NCI-H187 treated with DMSO at 0.1 percent for 48 hours (cell line): ENCODE results near the gene TLN1.

Experiments
- DNase-seq: peaks from one replicate; lab custom pipeline; 2025; lab: John Stamatoyannopoulos, UW

Gene TLN1, protein sequence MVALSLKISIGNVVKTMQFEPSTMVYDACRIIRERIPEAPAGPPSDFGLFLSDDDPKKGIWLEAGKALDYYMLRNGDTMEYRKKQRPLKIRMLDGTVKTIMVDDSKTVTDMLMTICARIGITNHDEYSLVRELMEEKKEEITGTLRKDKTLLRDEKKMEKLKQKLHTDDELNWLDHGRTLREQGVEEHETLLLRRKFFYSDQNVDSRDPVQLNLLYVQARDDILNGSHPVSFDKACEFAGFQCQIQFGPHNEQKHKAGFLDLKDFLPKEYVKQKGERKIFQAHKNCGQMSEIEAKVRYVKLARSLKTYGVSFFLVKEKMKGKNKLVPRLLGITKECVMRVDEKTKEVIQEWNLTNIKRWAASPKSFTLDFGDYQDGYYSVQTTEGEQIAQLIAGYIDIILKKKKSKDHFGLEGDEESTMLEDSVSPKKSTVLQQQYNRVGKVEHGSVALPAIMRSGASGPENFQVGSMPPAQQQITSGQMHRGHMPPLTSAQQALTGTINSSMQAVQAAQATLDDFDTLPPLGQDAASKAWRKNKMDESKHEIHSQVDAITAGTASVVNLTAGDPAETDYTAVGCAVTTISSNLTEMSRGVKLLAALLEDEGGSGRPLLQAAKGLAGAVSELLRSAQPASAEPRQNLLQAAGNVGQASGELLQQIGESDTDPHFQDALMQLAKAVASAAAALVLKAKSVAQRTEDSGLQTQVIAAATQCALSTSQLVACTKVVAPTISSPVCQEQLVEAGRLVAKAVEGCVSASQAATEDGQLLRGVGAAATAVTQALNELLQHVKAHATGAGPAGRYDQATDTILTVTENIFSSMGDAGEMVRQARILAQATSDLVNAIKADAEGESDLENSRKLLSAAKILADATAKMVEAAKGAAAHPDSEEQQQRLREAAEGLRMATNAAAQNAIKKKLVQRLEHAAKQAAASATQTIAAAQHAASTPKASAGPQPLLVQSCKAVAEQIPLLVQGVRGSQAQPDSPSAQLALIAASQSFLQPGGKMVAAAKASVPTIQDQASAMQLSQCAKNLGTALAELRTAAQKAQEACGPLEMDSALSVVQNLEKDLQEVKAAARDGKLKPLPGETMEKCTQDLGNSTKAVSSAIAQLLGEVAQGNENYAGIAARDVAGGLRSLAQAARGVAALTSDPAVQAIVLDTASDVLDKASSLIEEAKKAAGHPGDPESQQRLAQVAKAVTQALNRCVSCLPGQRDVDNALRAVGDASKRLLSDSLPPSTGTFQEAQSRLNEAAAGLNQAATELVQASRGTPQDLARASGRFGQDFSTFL (N-terminal part only)

DNA sequence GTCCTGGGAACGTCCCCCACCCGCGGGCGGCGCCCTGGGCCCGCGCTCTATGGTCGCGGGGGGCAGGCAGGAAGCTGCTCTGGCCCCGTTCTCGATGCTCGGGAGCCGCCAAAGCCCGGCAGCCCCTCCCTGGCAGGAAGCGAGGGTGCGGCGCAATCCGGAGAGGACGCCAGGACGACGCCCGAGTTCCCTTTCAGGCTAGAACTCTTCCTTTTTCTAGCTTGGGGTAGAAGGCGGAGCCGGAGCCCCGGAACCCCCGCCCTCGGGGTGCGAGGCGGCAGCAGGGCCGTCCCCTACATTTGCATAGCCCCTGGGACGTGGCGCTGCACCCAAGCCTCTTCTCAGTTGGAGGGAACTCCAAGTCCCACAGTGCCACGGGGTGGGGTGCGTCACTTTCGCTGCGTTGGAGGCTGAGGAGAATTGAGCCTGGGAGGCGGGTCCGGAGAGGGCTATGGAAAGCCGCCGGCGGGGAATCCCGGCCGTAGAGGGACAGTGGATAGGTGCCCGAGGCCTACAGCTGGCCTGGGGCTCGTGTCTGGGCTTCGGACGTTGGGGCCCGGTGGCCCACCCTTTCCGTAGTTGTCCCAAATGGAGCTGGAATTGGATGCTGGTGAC, at the start of gene TLN1, which contains the start of gene CREB3:
Gene TLN1, minus strand, starts transcription at position 11 of the 615 bp plus-strand sequence. CDS start 6,501 bp downstream, outside the sequence.
Gene CREB3, plus strand, starts transcription at position 482 of the 615 bp plus-strand sequence. Its CDS starts 107 bp downstream, at position 589.
- peak; percentile 46 for DNase-seq

DNA sequence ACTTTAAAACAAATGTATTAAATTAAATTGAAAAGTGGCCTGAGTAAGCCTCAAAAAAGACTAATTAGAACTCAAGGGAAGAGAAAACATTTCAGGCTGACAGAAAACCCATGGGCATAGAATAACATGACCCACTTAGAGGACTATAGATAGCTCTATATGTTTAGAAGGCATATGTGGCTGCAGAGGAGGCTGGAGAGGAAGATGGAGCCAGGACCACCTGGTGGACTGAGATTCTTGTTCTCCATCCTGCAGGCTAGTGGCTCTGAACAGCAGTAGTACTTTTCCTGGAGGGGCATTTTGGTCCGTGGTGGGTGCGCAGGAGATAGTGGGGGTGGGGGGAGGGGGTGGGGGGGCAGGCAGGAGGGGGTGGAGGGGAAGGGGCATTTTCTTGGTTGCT, 49.1 kb upstream of the TLN1 start:
- no peak for DNase-seq

DNA sequence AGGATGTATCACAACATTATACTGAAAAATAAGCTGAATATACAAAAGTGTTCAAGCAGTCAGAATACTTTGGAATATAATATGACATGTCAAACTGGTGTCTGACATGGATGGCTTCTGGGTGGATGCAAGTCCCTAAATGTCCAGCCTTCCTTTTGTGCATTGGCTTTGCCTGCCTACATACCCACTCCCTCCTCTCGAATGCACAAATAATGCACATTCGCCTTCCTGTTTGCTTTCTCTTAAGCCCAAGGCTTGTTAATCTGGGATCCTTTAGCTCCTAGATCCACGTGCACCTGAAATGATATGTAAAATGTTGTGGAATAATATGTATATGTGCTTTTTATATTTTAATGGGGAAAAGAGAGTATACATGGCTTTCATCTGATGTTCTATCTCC, 46.5 kb upstream of the TLN1 start:
- DNase-seq: no peak

DNA sequence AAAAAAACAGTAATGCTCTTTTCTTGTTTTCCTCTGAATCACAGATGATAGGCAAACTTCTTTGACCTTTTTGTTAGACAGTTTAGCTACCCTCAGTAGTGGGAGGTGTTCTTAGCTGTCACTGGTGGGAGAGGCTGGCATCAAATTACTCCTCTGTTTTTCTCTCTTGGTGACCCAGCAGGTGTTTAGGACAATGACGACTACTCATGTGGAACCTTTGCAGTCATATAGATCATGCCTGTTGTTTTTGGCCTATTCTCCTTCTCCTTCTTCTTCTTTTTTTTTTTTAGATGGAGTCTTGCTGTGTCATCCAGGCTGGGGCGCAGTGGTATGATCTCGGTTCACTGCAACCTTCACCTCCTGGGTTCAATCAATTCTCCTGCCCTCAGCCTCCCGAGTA, 44.0 kb upstream of the TLN1 start:
- DNase-seq: peak; percentile 69

DNA sequence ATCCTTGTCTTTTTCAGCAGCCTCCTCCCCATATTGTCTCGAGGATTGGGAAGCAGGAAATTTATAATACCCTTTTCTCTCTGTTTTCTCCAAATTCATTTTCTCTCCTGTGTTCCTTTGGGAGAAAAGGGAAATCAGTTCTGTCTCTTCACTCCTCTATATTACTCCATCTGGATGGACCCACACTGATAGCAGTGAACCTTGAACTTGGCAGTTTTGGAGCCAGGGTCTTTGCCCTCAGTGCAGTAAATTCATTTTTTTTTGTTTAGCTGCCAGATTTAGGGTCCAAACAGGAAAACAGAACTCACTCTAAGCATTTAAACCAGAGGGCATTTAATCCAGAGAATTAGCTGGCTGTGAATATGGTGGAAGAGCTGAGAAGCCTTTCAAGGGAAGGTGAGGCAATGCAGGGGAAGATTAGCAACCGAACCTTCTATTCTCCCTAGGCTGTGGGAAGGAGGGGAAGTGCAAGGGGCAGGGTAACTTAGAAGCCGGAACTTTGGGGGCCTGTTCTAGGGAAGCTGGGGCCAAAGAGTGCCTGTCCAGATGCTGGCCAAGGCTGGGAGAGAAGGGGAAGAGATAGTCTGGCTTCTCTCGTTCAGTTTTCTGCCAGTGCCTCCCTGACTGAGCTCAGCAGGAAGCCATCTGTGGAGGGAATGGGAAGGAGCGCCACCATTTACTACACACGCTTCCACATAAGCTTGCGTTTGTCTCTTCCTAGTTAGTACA, 43.1 kb upstream of the TLN1 start:
- DNase-seq: no peak

DNA sequence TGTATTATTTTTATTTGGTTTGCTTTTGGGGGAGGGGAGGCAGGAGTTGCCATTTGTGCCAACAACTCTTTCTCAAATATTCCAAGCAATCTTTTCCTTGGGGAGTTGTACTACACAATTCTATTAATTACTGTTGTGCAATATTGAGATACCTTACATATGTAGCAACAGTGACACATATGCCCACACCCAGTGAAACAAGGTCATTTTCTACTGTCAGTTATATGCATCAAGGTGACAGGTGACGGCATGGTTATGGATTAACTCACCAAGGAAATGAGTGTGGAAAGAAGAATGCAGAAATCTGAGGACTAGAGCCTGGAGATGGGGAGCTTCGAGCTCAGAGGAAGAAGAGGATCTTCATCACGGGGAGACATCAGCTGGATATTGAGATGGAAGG, 39.9 kb upstream of the TLN1 start:
- DNase-seq: no peak

DNA sequence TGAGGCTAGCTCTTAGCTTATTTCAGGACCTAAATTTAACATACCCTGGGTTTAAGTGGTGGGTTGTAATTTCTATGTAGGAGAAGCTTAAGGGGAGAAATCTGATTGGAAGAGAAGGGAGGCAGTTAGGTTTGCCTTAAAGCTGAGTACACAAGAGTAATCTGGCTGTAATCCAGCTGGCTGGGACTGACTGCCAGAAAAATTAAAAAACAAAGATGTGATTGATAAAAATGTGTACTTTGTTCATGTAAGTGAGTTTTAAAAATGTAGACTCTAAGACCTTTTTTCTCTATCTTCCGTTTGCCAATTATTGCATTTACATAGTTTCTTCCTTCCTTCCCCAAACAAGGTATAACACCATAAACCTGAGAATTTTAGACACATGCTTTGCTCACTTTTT, 39.5 kb upstream of the TLN1 start:
- DNase-seq: no peak

DNA sequence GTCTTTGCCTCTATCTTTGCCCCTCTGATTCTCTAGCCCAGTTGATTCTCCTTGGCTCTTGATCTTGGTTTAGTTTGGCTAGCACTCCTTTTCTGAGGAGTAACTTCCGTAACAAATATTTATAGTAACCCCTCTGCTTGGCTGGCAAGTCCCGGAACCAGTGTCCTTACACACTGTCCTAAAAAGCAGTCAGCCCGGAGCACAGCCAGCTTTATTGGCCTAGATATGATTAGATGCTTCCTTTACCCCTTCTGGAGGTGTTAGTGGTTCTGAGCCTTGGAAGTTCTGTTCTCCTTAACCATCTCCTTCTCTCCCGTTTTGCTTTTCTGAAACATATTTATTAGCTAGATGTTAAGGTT, 39.1 kb upstream of the TLN1 start:
- DNase-seq: no peak

DNA sequence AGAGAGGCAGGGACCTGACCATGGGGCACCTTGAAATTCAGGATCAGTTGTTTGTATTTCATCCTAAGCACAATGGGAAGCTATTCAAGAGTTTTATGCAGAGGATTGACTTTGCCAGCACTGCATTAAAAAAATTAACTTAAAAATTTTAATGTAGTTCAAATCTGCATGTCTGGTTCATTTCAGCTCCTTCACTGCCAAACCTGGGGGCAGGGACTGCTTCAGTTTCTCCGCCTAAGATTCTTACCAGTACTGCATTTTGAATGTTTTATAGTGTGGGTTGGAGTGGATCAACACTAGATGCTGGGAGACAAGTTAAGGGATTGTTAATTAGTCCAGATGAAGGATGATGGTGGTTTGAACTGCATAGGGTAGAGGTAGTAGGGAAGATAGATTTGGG, 37.8 kb upstream of the TLN1 start:
- DNase-seq: no peak

DNA sequence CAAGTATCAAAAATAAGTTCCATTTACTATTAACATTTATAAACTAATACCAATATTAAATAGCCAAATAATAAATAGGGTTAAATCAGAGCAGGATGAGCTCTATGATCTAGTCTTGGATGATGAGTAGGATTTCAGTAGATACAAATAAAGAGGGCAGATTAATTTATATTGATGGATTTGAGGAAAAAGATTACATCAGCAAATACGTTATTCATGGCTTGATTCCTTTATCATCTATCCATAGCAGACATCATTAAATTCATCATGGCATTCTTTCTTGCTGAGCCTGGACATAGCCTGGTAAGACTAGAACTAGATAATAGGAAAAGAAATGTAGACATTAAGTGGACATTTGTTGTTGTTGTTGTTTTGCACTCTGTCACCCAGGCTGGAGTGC, 35.5 kb upstream of the TLN1 start:
- no peak for DNase-seq

DNA sequence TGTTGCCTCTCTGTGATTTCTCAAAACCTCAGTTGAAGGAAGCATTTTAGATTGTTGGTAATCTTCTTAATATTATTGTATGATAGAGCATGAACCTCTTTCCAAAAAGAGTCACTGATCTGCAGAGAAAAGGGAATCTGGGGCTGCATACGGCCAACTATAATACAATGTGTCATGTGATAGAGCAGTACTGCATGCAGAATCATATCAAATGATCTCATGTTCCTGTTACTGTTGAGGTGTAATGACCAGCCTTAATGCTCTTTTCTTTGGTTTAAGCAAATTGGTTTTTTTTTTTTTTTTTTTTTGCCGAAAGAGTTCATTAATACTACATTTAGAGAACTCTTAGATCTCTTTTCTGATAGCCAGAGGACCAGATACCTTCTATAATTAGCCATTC, 35.0 kb upstream of the TLN1 start:
- DNase-seq: no peak

DNA sequence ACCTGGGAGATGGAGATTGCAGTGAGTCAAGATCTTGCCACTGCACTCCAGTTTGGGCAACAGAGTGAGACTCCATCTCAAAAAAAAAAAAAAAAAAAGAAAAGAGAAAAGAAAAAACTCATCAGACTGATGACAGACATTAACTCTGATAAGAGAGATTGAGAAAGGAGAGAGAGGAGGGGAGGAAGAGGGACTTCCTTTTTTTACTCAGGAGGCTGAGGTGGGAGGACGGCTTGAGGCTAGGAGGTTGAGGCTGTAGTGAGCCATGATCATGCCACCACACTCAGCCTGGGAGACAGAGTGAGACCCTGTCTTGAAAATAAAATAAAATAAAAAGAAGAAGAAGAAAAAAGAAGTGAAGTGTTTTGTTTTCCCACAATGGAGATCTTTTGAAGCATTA, 31.8 kb upstream of the TLN1 start:
- DNase-seq: no peak

DNA sequence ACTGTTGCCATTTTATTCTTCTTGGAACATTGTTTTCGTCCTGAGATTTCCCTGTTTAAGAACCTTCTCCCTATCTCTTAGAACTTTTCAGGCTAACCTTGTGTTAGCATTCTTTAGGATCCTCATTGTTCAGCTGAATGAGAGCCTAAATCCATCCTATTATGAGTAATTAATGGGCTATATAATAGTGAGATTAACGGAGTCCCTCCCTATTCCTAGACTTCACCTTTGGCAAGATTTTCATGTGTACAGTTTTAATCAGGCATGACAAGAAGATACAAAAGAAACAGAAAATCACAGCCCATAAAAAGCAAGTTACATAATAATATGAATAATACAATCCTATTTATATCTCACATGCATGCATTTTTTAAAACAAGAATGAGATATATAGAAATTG, 31.2 kb upstream of the TLN1 start:
- DNase-seq: no peak

DNA sequence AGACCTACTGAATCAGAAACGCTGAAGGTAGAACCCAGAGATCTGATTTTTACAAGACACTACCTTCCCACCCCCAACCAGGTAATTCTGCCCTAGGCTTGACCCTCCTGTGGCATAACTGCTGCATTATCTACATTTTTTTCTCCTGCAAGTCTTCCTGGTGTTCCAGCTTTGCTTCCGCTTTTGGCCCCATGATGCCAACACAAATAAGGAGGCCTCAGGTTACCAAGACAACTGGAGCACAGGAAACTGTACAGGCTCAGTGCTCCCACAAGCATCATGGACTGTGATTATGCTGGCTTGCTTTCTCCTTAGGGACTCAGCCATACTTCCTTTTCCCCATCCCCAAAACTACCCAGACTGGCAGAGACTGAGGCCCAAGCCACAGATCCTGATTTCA, 28.7 kb upstream of the TLN1 start:
- no peak for DNase-seq

DNA sequence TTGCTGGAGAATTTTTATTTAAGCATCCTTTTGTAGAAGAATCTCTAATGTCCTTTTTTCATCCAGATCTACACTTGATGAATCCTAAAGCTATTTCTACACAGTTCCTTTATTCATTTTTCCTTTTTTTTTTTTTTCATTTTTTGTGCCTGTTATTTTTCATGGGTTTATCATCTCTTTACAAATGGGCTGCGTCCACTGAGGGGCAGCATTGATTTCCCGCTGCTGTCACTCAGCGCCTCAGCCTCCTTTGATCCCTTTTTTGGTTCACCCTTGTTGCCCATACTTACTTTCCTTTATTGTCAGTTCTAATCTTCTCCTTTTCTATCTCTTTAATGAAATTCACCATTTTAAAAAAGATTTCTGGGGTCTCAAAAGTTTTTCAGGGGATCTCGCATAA, 27.8 kb upstream of the TLN1 start:
- no peak for DNase-seq

DNA sequence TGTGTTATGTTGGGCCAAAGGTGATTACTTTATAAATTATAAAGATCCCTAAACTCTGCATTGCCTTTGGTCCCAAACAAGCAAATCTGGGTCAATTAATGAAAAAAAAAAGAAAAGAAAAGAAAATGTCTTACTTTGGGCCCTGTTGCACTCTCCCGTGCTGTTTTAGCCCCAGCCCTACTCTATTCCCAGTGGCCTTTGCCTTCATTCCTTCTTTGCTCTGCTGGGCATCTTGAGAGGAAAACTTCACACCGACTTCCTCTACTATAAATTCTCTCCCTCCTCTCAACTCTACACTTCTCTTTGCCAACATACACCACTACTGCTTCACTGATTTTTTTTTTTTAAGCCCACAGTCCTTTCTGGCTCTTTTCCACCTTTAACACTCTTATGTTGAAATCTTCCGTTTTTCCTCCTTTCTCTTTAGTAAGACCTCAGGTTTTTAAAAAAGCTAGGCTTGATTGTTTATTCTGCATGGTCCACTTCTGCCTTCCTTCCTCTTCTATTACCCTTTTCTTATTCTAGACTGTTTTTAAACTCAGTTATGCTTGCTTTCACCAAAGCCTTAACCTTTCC, 26.6 kb upstream of the TLN1 start:
- no peak for DNase-seq

DNA sequence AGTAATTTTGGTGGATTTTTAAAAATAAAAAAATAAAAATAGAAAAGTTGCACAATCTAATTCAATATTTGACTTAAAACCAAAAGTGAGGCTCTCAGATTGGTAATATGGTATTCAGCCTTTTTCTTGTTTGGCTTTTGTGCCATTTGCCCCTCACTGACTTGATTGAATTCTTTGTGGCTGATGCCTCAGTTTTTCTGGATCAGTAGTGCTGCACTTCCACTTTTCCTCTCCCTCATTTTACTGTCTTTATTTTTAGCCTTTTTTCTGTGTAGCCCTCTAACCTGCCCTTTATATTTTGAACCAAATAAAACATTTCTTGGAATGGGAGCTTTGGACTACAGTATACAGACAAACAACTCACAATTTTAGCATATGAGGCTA, 25.9 kb upstream of the TLN1 start:
- no peak for DNase-seq

DNA sequence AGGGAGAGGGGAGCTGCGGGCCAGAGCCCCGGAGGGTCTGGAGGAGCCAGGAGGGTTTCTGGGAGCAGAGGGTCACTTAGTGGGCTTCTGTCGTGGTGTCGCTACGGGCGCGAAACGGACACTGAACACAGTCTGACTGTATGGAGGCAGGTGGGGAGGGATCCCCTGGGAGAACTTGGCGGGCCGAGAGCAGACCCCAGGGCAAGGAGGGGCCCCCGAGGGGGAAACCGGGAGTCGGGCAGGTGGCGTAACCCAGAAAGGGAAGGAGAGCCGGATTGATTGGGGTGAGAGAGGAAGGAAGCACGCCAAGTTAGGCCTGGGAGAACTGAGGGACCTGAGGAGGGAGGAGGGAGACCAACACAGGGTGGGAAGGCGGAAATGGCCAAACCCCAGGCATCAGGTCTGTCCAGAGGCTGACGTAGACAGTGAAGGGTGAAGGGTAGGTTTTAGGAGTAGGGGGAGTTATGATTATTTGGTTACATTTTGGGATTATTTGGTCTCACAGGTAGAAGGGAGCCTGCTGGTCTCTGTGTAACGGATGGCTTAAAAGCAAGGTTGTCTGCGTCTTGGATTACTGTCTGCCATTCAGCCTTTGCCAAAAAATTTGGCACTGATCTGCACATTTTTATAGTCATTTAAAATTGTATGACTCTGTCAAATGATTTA, 25.4 kb upstream of the TLN1 start:
- no peak for DNase-seq

DNA sequence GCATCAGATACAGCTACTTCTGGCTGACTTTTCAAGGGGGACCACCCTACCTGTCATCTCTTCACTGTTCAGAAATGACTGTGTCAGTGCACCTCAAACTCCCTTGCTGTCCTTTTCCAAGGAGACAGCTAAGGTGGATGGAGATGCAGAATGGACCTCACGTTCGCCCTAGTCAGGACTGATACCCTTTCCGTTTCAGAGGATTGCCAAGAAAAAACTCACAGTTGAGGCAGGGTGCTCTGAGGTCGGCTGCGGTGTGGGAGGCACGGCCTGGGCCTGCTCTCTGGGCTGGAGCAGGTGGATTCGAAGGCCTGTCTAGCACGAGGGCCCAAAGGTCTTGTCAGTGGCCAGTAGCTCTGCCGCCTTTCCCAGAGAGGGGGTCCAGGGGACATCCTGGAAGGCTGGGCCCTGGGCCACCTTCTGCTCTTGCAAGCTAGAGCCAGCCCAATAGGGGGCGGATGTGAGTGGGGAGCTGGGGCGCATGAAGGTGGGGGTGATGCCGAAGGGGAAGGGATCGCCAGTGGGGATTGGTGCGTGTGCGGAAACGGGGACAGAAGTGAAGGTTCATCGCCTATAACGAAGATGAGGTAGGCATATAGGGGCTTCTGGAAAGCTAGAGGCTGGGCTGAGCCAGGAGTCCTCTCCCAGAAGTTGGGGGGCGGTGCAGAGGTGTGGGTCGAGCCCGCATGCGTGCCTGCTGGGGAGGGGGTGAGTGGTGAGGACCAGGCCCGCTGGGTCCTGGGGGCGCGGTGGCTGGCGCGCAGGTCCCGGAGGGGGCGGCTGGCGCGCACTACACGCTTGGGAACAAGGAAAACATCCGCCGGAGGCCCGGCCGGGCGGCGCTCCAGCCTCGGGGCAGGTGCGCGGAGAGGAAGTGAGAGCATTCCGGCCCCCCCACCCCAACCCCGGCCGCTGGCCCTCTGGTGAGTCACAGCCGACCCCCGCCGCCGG, 24.6 kb upstream of the TLN1 start:
- DNase-seq: no peak
